Measurements from ENCODE around the gene EME1. TPM values are rescaled to one million over a fixed set of nuclear protein-coding genes. Genes with fewer than 3 reads are reported as not detected.

The EME1 gene
- 9.4 and 10.3 TPM in 2 replicates for total RNA-seq

GRCh38 chr17:50372758-50373556, at the start of gene EME1, which contains the start of gene MRPL27:
Gene EME1, plus strand, starts transcription at chr17:50373229. Its CDS starts 1,980 bp downstream, at chr17:50375209.
Gene MRPL27, minus strand, starts transcription at chr17:50373184. Its CDS starts 14 bp downstream, at chr17:50373170.

GRCh38 chr17:50345432-50346312, 27.4 kb upstream of the EME1 start, which contains the start of gene XYLT2:
Gene XYLT2, plus strand, starts transcription at chr17:50346126. Its CDS starts 15 bp downstream, at chr17:50346141.

GRCh38 chr17:50397111-50397918, 24.3 kb downstream of the EME1 start, which contains the start of gene LRRC59:
Gene LRRC59, minus strand, starts transcription at chr17:50397523. Its CDS starts 206 bp downstream, at chr17:50397317.

GRCh38 chr17:50425682-50426471, 52.8 kb downstream of the EME1 start, which contains the start of gene ACSF2:
Gene ACSF2, plus strand, starts transcription at chr17:50426218. Its CDS starts 44 bp downstream, at chr17:50426262.

Small RNA genes lying within 50 kb of the gene (small RNA-seq; reads per million reads assigned to genes)
- not detected for gene RF00019

Other genes with a start within 250 kb of the EME1 start
- 0.37 and 0.59 TPM in 2 replicates for gene SAMD14, start 243.1 kb upstream of the EME1 start, total RNA-seq
- 27.2 and 38.5 TPM in 2 replicates for gene PPP1R9B, start 222.6 kb upstream of the EME1 start, total RNA-seq
- not detected in 2 replicates for gene SGCA, start 207.2 kb upstream of the EME1 start, total RNA-seq
- gene COL1A1, start 171.6 kb upstream of the EME1 start, total RNA-seq, result 577 and 1,334 TPM in 2 replicates
- gene TMEM92, start 98.8 kb upstream of the EME1 start, total RNA-seq, result not detected in 2 replicates
- gene XYLT2, start 27.1 kb upstream of the EME1 start, total RNA-seq, result 36.7 and 46.1 TPM in 2 replicates
- gene MRPL27, start within 50 bp of the EME1 start, total RNA-seq, result 46.1 and 60.3 TPM in 2 replicates
- gene LRRC59, start 24.3 kb downstream of the EME1 start, total RNA-seq, result 172 and 222 TPM in 2 replicates
- gene ACSF2, start 53.0 kb downstream of the EME1 start, total RNA-seq, result 10.0 and 15.4 TPM in 2 replicates
- gene CHAD, start 95.7 kb downstream of the EME1 start, total RNA-seq, result not detected in 2 replicates
- 25.0 and 34.2 TPM in 2 replicates for gene RSAD1, start 105.6 kb downstream of the EME1 start, total RNA-seq
- 0.98 and 1.1 TPM in 2 replicates for gene MYCBPAP, start 135.2 kb downstream of the EME1 start, total RNA-seq
- under 0.01 TPM in 1 of 2 replicates, not detected in the other for gene EPN3, start 159.5 kb downstream of the EME1 start, total RNA-seq
- gene SPATA20, start 173.9 kb downstream of the EME1 start, total RNA-seq, result 79.0 and 79.7 TPM in 2 replicates
- 0.39 and 0.73 TPM in 2 replicates for gene CACNA1G, start 187.5 kb downstream of the EME1 start, total RNA-seq

Data from subcutaneous preadipocyte (primary cell).